Type B pancreatic cell (in vitro differentiated cells): ENCODE measurements around the gene TNFRSF17. TPM values are rescaled to one million over a fixed set of nuclear protein-coding genes. Genes with fewer than 3 reads are reported as not detected.
A peak's percentile ranks its signal among the peaks of the same experiment; 100 is the strongest.

Experiments
- DNase-seq: peaks from one replicate; pipeline ENCODE4 v3.0.0; 2021; ENCODE audit warnings: mixed read lengths; ENCODE audit not compliant: unreplicated experiment; ENCODE audit errors: extremely low spot score
- H3K27ac Mint-ChIP-seq: 2 replicates; pipeline ENCODE4 v1.8.0; 2021; ENCODE audit warnings: mild to moderate bottlenecking, mixed read lengths
- H3K27me3 Mint-ChIP-seq: 2 replicates; pipeline ENCODE4 v1.8.0; 2021; ENCODE audit warnings: mixed read lengths
- H3K36me3 Mint-ChIP-seq: 2 replicates; pipeline ENCODE4 v1.8.0; 2021; ENCODE audit warnings: mixed read lengths
- H3K4me1 Mint-ChIP-seq: one replicate; pipeline ENCODE4 v1.8.0; 2021; ENCODE audit warnings: mixed read lengths; ENCODE audit not compliant: unreplicated experiment
- H3K4me3 Mint-ChIP-seq: 2 replicates; pipeline ENCODE4 v1.8.0; 2021; ENCODE audit warnings: mild to moderate bottlenecking, mixed read lengths
- H3K9me3 Mint-ChIP-seq: 2 replicates; pipeline ENCODE4 v1.8.0; 2021; ENCODE audit warnings: mixed read lengths
- CTCF ChIP-seq: fragments of 200-600 bp; sonication (generic); conservative IDR thresholded peaks from 2 replicates; pipeline ENCODE4 v1.5.0; 2021; ENCODE audit warnings: antibody characterized with exemption, mild to moderate bottlenecking
- total RNA-seq: library from RNA; stranded (reverse); gene quantifications from 2 replicates; pipeline ENCODE4 v1.2.1, GENCODE V29; 2021; ENCODE audit warnings: low replicate concordance

TNFRSF17 gene
- total RNA-seq, 1 donor from 2014 or later, result not detected

DNA sequence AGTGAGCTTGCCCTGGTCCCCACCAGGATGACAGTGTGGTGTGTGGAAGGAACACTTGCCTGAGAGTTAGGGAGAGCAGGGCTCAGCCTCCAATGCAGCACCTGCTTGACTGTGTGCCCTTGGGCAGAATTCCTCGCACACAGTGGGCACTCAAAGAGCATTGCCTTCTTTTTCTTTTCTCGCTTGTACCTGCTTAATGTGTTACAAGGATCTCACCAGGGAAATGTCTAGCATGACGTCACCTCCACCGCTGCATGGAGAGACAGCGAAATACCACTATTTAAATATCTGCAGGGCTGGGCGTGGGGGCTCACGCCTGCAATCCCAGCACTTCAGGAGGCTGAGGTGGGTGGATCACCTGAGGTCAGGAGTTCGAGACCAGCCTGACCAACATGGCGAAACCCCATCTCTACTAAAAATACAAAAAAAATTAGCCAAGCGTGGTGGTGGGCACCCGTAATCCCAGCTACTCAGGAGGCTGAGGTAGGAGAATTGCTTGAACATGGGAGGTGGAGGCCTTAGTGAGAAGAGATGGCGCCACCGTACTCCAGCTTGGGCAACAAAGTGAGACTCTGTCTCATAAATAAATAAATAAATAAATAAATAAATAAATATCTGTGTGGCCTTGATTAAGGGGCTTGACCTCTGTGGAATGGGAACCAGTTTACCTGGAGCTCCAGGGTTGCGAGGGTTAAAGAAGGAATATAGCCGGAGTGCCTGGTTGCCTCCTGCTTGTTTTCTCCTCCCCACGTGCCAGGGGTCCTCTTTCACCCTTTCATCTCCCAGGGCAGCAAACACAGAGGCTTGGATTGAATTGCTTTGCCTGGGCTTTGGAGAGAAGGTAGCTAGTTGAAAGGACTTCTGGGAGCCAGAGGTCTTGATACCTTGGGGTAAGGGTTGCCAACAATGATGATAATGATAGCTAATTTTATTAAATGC lies 27.8 kb downstream of the TNFRSF17 start:
- peak overlapping the region; percentile 26 for H3K27ac Mint-ChIP-seq
- H3K4me3 Mint-ChIP-seq, result no peak overlapping the region
- H3K27me3 Mint-ChIP-seq, result no peaks in the 10 kb centered on the region
- H3K36me3 Mint-ChIP-seq, result no peaks in the 10 kb centered on the region
- TF ChIP-seq CTCF, result no peak
- no peaks in the 10 kb centered on the region for H3K9me3 Mint-ChIP-seq
- no peak for DNase-seq
- H3K4me1 Mint-ChIP-seq, result peaks cover 7% of the 10 kb centered on the region

DNA sequence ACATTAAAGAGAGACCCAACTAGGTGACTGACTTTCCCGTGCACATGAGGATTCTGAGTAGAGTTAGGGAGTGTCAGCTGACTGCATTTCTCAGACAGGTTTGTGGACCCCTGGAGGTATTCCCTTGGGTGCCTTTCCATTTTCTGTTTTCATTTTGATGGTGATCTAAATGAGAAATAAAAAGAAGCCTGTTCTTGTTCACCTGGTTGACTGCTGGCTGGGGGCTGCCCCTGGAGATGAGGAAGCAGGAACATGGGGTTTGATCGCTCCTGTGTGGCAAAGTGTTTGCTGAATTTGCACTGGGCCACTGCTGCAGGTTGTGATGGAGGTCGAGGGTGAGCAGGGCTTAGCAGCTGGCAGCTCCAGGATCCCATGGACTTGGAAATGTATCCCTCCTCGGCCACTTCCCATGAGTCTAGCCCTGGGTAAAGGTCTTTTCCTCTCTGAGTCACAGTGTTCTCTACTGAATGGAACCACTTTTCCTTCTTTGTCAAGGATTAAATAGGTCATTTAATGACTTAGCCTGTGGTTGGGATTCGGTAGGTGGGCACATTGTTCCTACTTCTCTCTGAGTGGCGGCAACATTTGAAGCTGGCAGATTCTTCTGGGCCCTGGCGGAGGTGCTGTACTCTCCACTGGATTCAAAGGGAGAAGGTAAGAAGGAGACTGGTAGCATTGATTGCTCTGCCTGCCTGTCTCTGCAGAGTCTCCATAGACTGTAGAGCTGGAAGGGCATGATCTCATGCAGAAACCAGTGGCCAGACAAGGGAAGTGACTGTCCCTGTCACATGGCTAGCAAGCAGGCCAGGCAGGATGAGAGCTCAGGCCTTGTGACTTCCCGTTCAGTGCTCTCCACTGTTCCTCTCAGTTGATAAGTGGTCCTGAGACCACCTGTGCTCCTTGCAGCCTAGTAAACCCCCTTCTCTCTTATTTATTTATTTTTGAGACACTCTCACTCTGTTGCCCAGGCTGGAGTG lies 29.4 kb downstream of the TNFRSF17 start:
- TF ChIP-seq CTCF, result no peak
- no peak overlapping the region for H3K27ac Mint-ChIP-seq
- no peak for DNase-seq

DNA sequence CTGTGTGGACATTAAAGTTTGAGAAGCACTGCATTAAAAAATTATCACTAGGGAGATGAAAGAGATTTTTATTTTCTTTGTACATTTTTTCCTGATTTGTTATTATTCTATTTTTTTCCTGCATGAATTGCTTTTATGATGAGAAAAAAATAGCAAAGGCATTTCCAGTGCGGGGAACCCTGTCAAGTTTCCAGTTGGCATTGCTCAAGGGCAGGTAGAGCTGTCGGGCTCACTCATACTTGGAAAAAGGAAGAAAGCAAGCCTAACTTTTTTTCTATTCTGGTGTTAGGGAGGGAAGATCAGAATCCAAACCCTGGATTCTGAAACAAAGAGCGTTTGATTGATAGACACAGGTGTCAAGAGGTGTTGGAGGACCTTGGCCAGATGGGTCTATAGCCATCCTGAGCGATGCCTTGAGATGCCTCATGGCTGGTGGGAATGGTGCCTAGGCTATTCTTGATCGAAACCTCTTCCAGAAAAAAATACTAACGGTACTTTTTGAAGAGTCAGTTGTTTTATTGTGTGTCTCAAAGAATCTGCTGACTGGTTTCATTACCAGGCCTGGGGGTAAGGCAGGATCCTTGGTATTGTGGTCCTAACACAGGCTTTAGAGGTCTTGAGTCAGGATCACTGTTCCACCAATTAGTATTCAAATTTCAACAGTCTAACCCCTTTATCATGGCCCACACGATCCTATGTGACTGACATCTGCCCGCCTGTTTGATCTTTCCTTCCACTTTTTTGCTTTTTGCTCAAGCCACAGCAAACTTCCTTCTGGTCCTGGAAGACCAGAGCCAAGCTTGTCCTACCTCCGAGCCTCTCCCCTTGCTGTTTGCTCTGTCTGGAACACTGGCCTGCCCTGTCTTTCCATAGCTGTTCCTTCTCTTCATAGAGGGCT lies 31.7 kb downstream of the TNFRSF17 start:
- Mint-ChIP-seq H3K27me3 (no peaks in the 10 kb centered on the region), H3K27ac (peak overlapping the region; percentile 55), H3K9me3 (no peaks in the 10 kb centered on the region), H3K4me3 (no peak overlapping the region), H3K36me3 (no peaks in the 10 kb centered on the region), H3K4me1 (peaks cover 4% of the 10 kb centered on the region)
- DNase-seq, result no peak
- no peak for TF ChIP-seq CTCF

More for the DNA sequence above, 29.4 kb downstream of the TNFRSF17 start:
- no peaks in the 10 kb centered on the region for H3K36me3 Mint-ChIP-seq
- H3K27me3 Mint-ChIP-seq, result no peaks in the 10 kb centered on the region
- no peaks in the 10 kb centered on the region for H3K9me3 Mint-ChIP-seq
- H3K4me1 Mint-ChIP-seq, result peaks cover 7% of the 10 kb centered on the region
- H3K4me3 Mint-ChIP-seq, result no peak overlapping the region

DNA sequence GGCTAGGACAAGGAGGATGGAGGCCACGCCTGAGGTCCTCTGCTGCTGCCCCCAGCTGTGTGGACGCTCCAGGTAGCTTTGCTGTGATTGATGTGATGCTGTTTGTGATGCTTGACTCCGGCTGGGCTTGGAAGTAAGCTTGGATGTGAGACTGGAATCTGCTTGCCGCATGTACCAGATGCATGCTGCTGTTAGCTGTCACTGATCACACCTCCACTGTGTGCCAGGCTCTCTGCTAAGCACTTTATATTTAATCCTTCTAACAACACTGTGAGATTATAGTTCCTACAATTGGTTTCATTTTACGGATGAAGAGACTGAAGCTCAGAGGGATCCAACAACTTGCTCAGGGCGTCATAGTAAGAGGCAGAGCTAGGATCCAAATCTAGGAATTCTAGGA lies 35.0 kb downstream of the TNFRSF17 start:
- no peak for DNase-seq
- H3K4me3 Mint-ChIP-seq, result no peak overlapping the region
- H3K27ac Mint-ChIP-seq, result peak overlapping the region; percentile 32
- no peaks in the 10 kb centered on the region for H3K9me3 Mint-ChIP-seq
- no peaks in the 10 kb centered on the region for H3K27me3 Mint-ChIP-seq
- peaks cover 5% of the 10 kb centered on the region for H3K36me3 Mint-ChIP-seq
- peaks cover 4% of the 10 kb centered on the region for H3K4me1 Mint-ChIP-seq
- no peak for TF ChIP-seq CTCF
